A549 (cell line): ENCODE measurements around the gene ZNF814. TPM values are rescaled to one million over a fixed set of nuclear protein-coding genes. Genes with fewer than 3 reads are reported as not detected.
"Not testable (repeated sequence)": the region's sequence is repeated elsewhere in the genome, so short reads cannot be mapped to it uniquely, and the experiment has no call there.

ENCODE experiments used
- ATAC-seq, 2 experiments: fragments of 200-7000 bp in 1 of 2; fragments of >200 bp in 1 of 2; cut with Nextera tagmentation in 1 of 2; cut with Tn5 transposase in 1 of 2; 3 replicates each; pipeline versions ENCODE4 v1.8.0 to v1.9.1; 2018 to 2020; ENCODE audit warnings: mild to moderate bottlenecking in 1 of 2, moderate library complexity in 1 of 2
- CTCF ChIA-PET: fragments of 300-600 bp; sonication (Branson Sonifier 250); formaldehyde crosslinking; extraction: SDS; loops from one replicate; lab custom pipeline; 2021; ENCODE audit warnings: antibody characterized with exemption, inconsistent platforms; lab: Yijun Ruan, JAX
- POLR2A ChIA-PET: fragments of 350-600 bp; formaldehyde crosslinking; extraction: SDS; loops from one replicate; lab custom pipeline; 2021; ENCODE audit warnings: antibody characterized with exemption, inconsistent platforms; lab: Yijun Ruan, JAX
- DNase-seq, 2 experiments: peaks; one replicate each; pipeline versions ENCODE4 v3.0.0 to v3.0.0-alpha.2; 2011 to 2016; ENCODE audit warnings: low read depth in 1 of 2, low spot score in 1 of 2
- FAIRE-seq: peaks from 2 replicates; lab custom pipeline; 2011; peaks lifted over from hg19 to GRCh38; lab: Jason Lieb, UNC
- H3K27ac ChIP-seq, 2 experiments: fragments of >200 bp; sonication (Bioruptor Twin); formaldehyde crosslinking; 3 replicates each; pipeline ENCODE4 v1.5.1; 2016 to 2017
- H3K4me1 ChIP-seq: fragments of >200 bp; sonication (Bioruptor Twin); formaldehyde crosslinking; 3 replicates; pipeline ENCODE4 v1.6.1; 2016
- H3K4me2 ChIP-seq: fragments of >200 bp; sonication (Bioruptor Twin); formaldehyde crosslinking; 3 replicates; pipeline ENCODE4 v1.6.1; 2016
- H3K4me3 ChIP-seq: fragments of >200 bp; sonication (Bioruptor Twin); formaldehyde crosslinking; 3 replicates; pipeline ENCODE4 v1.5.1; 2016
- H3K9me3 ChIP-seq: fragments of >200 bp; sonication (Bioruptor Twin); formaldehyde crosslinking; 3 replicates; pipeline ENCODE4 v1.6.1; 2016
- BCL3 ChIP-seq: fragments of >200 bp; sonication (Bioruptor Twin); formaldehyde crosslinking; IDR thresholded peaks from 3 replicates; pipeline ENCODE4 v1.6.1; 2016
- CBX2 ChIP-seq: fragments of 200-600 bp; sonication (generic); IDR thresholded peaks from 2 replicates; pipeline ENCODE4 v1.6.1; 2016; ENCODE audit warnings: low read depth, mild to moderate bottlenecking, borderline replicate concordance
- CHD2 ChIP-seq: fragments of 150-350 bp; IDR thresholded peaks from 2 replicates; pipeline ENCODE4 v1.6.1; 2014; ENCODE audit warnings: low read length; ENCODE audit not compliant: partially characterized antibody
- E2F6 ChIP-seq: IDR thresholded peaks from 2 replicates; pipeline ENCODE4 v1.6.1; 2012; ENCODE audit warnings: low read depth, borderline replicate concordance
- ESRRA ChIP-seq: fragments of 150-350 bp; IDR thresholded peaks from 2 replicates; pipeline ENCODE4 v1.6.1; 2014; ENCODE audit warnings: mild to moderate bottlenecking, low read length, borderline replicate concordance
- FOSB ChIP-seq: fragments of 250-450 bp; sonication (Bioruptor Pico); IDR thresholded peaks from 2 replicates; pipeline ENCODE4 v1.5.0; 2020; ENCODE audit warnings: mild to moderate bottlenecking, moderate library complexity
- FOSL2 ChIP-seq, 2 experiments: fragments of 450-650 bp in 1 of 2; fragments of >200 bp in 1 of 2; sonication (Bioruptor Twin) in 1 of 2; formaldehyde crosslinking; IDR thresholded peaks; 2 replicates each; pipeline versions ENCODE4 v1.5.0 to v1.6.1; 2016 to 2020; ENCODE audit warnings: mild to moderate bottlenecking in 1 of 2, moderate library complexity in 1 of 2
- HDAC2 ChIP-seq: fragments of 200-600 bp; sonication (generic); IDR thresholded peaks from 2 replicates; pipeline ENCODE4 v1.6.1; 2016
- JUN ChIP-seq, 2 experiments: fragments of >200 bp; sonication (Bioruptor Twin); formaldehyde crosslinking; IDR thresholded peaks; 2 replicates in 1 of 2; 3 replicates in 1 of 2; pipeline ENCODE4 v1.6.1; 2016 to 2017
- KDM1A ChIP-seq: fragments of 200-600 bp; sonication (generic); IDR thresholded peaks from 2 replicates; pipeline ENCODE4 v1.6.1; 2016; ENCODE audit warnings: low read depth, mild to moderate bottlenecking
- MAX ChIP-seq: IDR thresholded peaks from 2 replicates; pipeline ENCODE4 v1.6.1; 2012
- MYC ChIP-seq: IDR thresholded peaks from 2 replicates; pipeline ENCODE4 v1.6.1; 2012; ENCODE audit warnings: mild to moderate bottlenecking, inconsistent platforms, low read length, improper control_type of control experiment, borderline replicate concordance
- RNF2 ChIP-seq: fragments of 200-600 bp; sonication (generic); IDR thresholded peaks from 2 replicates; pipeline ENCODE4 v1.6.1; 2016; ENCODE audit warnings: low read depth, mild to moderate bottlenecking, antibody characterized with exemption, moderate library complexity, borderline replicate concordance
- USF2 ChIP-seq: fragments of 450-650 bp; IDR thresholded peaks from 2 replicates; pipeline ENCODE4 v1.6.1; 2014; ENCODE audit warnings: antibody characterized with exemption
- ZFP36 ChIP-seq: fragments of 450-650 bp; IDR thresholded peaks from 2 replicates; pipeline ENCODE4 v1.6.1; 2014; ENCODE audit warnings: borderline replicate concordance; ENCODE audit not compliant: partially characterized antibody
- WGBS: methylation state at CpG from one replicate; pipeline ENCODE4 v1.1.6; 2017; ENCODE audit errors: missing lambda C conversion rate; 5-methylcytosine and 5-hydroxymethylcytosine counted together
- polyA plus RNA-seq, 4 experiments: library from polyadenylated mRNA; depleted of rRNA in 3 of 4; stranded (reverse); fragments of >200 nt; fragmentation: RNase III in 1 of 4; extraction: RNeasy Plus Mini Kit Qiagen cat#74134 plus additional on column Dnase treatment in 1 of 4; gene quantifications; 2 replicates in 3 of 4; 3 replicates in 1 of 4; pipeline ENCODE4 v1.2.3, GENCODE V29; 2011 to 2017

Gene ZNF814
- polyA plus RNA-seq, 2 of the 4 experiments (the other 2 are of a cell fraction): 2.1 to 5.5 TPM

GRCh38 chr19:57886046-57886445 lies 2.8 kb downstream of the ZNF814 start (continued):
- TF ChIP-seq RNF2: no peak
- TF ChIP-seq, all 56 proteins: peak for 0

- H3K4me2 ChIP-seq, H3K27ac ChIP-seq, DNase-seq, H3K4me3 ChIP-seq, CTCF ChIA-PET, ATAC-seq, H3K4me1 ChIP-seq, FAIRE-seq, POLR2A ChIA-PET: not testable (repeated sequence)
- peaks cover 84% of the 10 kb centered on the region for H3K9me3 ChIP-seq
- 71% methylated on average over 8 of the region's 8 CpGs for WGBS
Observed at GRCh38 chr19:57873883-57874799, 14.7 kb downstream of the ZNF814 start.

GRCh38 chr19:57872450-57872849 lies 16.4 kb downstream of the ZNF814 start:
- ATAC-seq: no peak
- Histone ChIP-seq H3K27ac (no peak overlapping the region), H3K4me3 (no peak overlapping the region), H3K4me2 (no peak overlapping the region), H3K9me3 (peaks cover 89% of the 10 kb centered on the region), H3K4me1 (no peaks in the 10 kb centered on the region)
- no peak for DNase-seq
- ChIA-PET CTCF (interaction anchor here (1.2 kb wide), 1 partner anchor 12 kb away, joined by 4 read pairs; no protein-coding TSS in a partner anchor), POLR2A (no interaction called here)
- FAIRE-seq: no peak
- TF ChIP-seq JUN (IDR thresholded peaks at IDR 0.05) (no peak), E2F6 (no peak), FOSB (CRISPR knock-in tag) (no peak), MYC (no peak), ZFP36 (no peak), MAX (no peak), KDM1A (no peak), FOSL2 (IDR thresholded peaks at IDR 0.05) (no peak), FOSL2 (CRISPR knock-in tag; IDR thresholded peaks at IDR 0.05) (no peak), BCL3 (no peak), ESRRA (no peak), USF2 (no peak), CBX2 (no peak), HDAC2 (no peak)

GRCh38 chr19:57870225-57870624 lies 18.6 kb downstream of the ZNF814 start:
- WGBS: 98% methylated on average over 2 of the region's 2 CpGs
- H3K4me3 ChIP-seq: no peak overlapping the region
- H3K9me3 ChIP-seq: peaks cover 92% of the 10 kb centered on the region
- CTCF ChIA-PET: interaction anchor here (0.6 kb wide), 1 partner anchor 216 kb away, joined by 3 read pairs; no protein-coding TSS in a partner anchor
- no peak overlapping the region for H3K27ac ChIP-seq
- ATAC-seq: no peak
- POLR2A ChIA-PET: no interaction called here
- H3K4me2 ChIP-seq: no peak overlapping the region
- FAIRE-seq: no peak
- no peaks in the 10 kb centered on the region for H3K4me1 ChIP-seq
- no peak for TF ChIP-seq CHD2
- no peak for DNase-seq

GRCh38 chr19:57869655-57870054 lies 19.2 kb downstream of the ZNF814 start:
- POLR2A ChIA-PET, H3K27ac ChIP-seq, FAIRE-seq, DNase-seq, ATAC-seq, H3K4me2 ChIP-seq, H3K4me1 ChIP-seq, H3K4me3 ChIP-seq: not testable (repeated sequence)
- CTCF ChIA-PET: interaction anchor here (0.6 kb wide), 1 partner anchor 217 kb away, joined by 3 read pairs; no protein-coding TSS in a partner anchor
- 96% methylated on average over 6 of the region's 6 CpGs for WGBS
- H3K9me3 ChIP-seq: peaks cover 96% of the 10 kb centered on the region
